A549 (cell line): Measurements from ENCODE around the gene ATG10. TPM values are rescaled to one million over a fixed set of nuclear protein-coding genes. Genes with fewer than 3 reads are reported as not detected.

Experiments used
- ATAC-seq, 2 experiments: fragments of 200-7000 bp in 1 of 2; fragments of >200 bp in 1 of 2; cut with Nextera tagmentation in 1 of 2; cut with Tn5 transposase in 1 of 2; 3 replicates each; pipeline versions ENCODE4 v1.8.0 to v1.9.1; 2018 to 2020; ENCODE audit warnings: mild to moderate bottlenecking in 1 of 2, moderate library complexity in 1 of 2
- CTCF ChIA-PET: fragments of 300-600 bp; sonication (Branson Sonifier 250); formaldehyde crosslinking; extraction: SDS; loops from one replicate; lab custom pipeline; 2021; ENCODE audit warnings: antibody characterized with exemption, inconsistent platforms; lab: Yijun Ruan, JAX
- POLR2A ChIA-PET: fragments of 350-600 bp; formaldehyde crosslinking; extraction: SDS; loops from one replicate; lab custom pipeline; 2021; ENCODE audit warnings: antibody characterized with exemption, inconsistent platforms; lab: Yijun Ruan, JAX
- DNase-seq, 2 experiments: peaks; one replicate each; pipeline versions ENCODE4 v3.0.0 to v3.0.0-alpha.2; 2011 to 2016; ENCODE audit warnings: low read depth in 1 of 2, low spot score in 1 of 2
- FAIRE-seq: peaks from 2 replicates; lab custom pipeline; 2011; peaks lifted over from hg19 to GRCh38; lab: Jason Lieb, UNC
- H3K27ac ChIP-seq, 2 experiments: fragments of >200 bp; sonication (Bioruptor Twin); formaldehyde crosslinking; 3 replicates each; pipeline ENCODE4 v1.5.1; 2016 to 2017
- H3K4me1 ChIP-seq: fragments of >200 bp; sonication (Bioruptor Twin); formaldehyde crosslinking; 3 replicates; pipeline ENCODE4 v1.6.1; 2016
- H3K4me2 ChIP-seq: fragments of >200 bp; sonication (Bioruptor Twin); formaldehyde crosslinking; 3 replicates; pipeline ENCODE4 v1.6.1; 2016
- H3K4me3 ChIP-seq: fragments of >200 bp; sonication (Bioruptor Twin); formaldehyde crosslinking; 3 replicates; pipeline ENCODE4 v1.5.1; 2016
- H3K9me3 ChIP-seq: fragments of >200 bp; sonication (Bioruptor Twin); formaldehyde crosslinking; 3 replicates; pipeline ENCODE4 v1.6.1; 2016
- BHLHE40 ChIP-seq: IDR thresholded peaks from 2 replicates; pipeline ENCODE4 v1.6.1; 2012; ENCODE audit warnings: low read depth, low read length, inconsistent platforms
- CBX8 ChIP-seq: fragments of 200-600 bp; sonication (generic); IDR thresholded peaks from 2 replicates; pipeline ENCODE4 v1.6.1; 2016
- CHD2 ChIP-seq: fragments of 150-350 bp; IDR thresholded peaks from 2 replicates; pipeline ENCODE4 v1.6.1; 2014; ENCODE audit warnings: low read length; ENCODE audit not compliant: partially characterized antibody
- EHMT2 ChIP-seq: fragments of 200-600 bp; sonication (generic); IDR thresholded peaks from 2 replicates; pipeline ENCODE4 v1.6.1; 2016; ENCODE audit warnings: antibody characterized with exemption, low read depth, mild to moderate bottlenecking, moderate library complexity
- FOXS1 ChIP-seq: fragments of 250-450 bp; sonication (Bioruptor Pico); IDR thresholded peaks from 2 replicates; pipeline ENCODE4 v1.5.0; 2020; ENCODE audit warnings: mild to moderate bottlenecking, moderate library complexity
- GATA3 ChIP-seq: IDR thresholded peaks from 2 replicates; pipeline ENCODE4 v1.6.1; 2012; ENCODE audit warnings: borderline replicate concordance
- HOXA7 ChIP-seq: fragments of 250-450 bp; sonication (Bioruptor Pico); IDR thresholded peaks from 2 replicates; pipeline ENCODE4 v1.5.0; 2020; ENCODE audit warnings: mild to moderate bottlenecking, moderate library complexity
- HOXB5 ChIP-seq: fragments of 250-450 bp; sonication (Bioruptor Pico); IDR thresholded peaks from 2 replicates; pipeline ENCODE4 v1.5.0; 2020; ENCODE audit warnings: mild to moderate bottlenecking, moderate library complexity
- KDM5A ChIP-seq: fragments of 200-600 bp; sonication (generic); IDR thresholded peaks from 2 replicates; pipeline ENCODE4 v1.6.1; 2016; ENCODE audit warnings: antibody characterized with exemption, mild to moderate bottlenecking
- MAZ ChIP-seq: fragments of 150-350 bp; IDR thresholded peaks from 2 replicates; pipeline ENCODE4 v1.6.1; 2014; ENCODE audit warnings: antibody characterized with exemption, low read depth, low read length, borderline replicate concordance
- MYC ChIP-seq: IDR thresholded peaks from 2 replicates; pipeline ENCODE4 v1.6.1; 2012; ENCODE audit warnings: mild to moderate bottlenecking, inconsistent platforms, low read length, improper control_type of control experiment, borderline replicate concordance
- POLR2A ChIP-seq: IDR thresholded peaks from 2 replicates; pipeline ENCODE4 v1.6.1; 2012; ENCODE audit warnings: mild to moderate bottlenecking, low read length
- RARB ChIP-seq: fragments of 250-450 bp; sonication (Bioruptor Pico); IDR thresholded peaks from 2 replicates; pipeline ENCODE4 v1.8.0; 2021; ENCODE audit warnings: mild to moderate bottlenecking, moderate library complexity
- RCOR1 ChIP-seq: fragments of 150-350 bp; IDR thresholded peaks from 2 replicates; pipeline ENCODE4 v1.6.1; 2014; ENCODE audit warnings: antibody characterized with exemption, low read length, low read depth
- RFX5 ChIP-seq: fragments of 450-650 bp; IDR thresholded peaks from 2 replicates; pipeline ENCODE4 v1.7.1; 2014; ENCODE audit warnings: antibody characterized with exemption, mild to moderate bottlenecking, moderate library complexity
- TFCP2L1 ChIP-seq: fragments of 250-450 bp; sonication (Bioruptor Pico); IDR thresholded peaks from 2 replicates; pipeline ENCODE4 v1.5.0; 2021; ENCODE audit warnings: mild to moderate bottlenecking
- TP53 ChIP-seq: fragments of 250-450 bp; sonication (Bioruptor Pico); IDR thresholded peaks from 2 replicates; pipeline ENCODE4 v1.5.0; 2021; ENCODE audit warnings: mild to moderate bottlenecking, moderate library complexity
- ZFP36 ChIP-seq: fragments of 450-650 bp; IDR thresholded peaks from 2 replicates; pipeline ENCODE4 v1.6.1; 2014; ENCODE audit warnings: borderline replicate concordance; ENCODE audit not compliant: partially characterized antibody
- ZNF302 ChIP-seq: fragments of 250-450 bp; sonication (Bioruptor Pico); IDR thresholded peaks from 2 replicates; pipeline ENCODE4 v1.9.0; 2021; ENCODE audit warnings: inconsistent platforms, mild to moderate bottlenecking, moderate library complexity
- WGBS: methylation state at CpG from one replicate; pipeline ENCODE4 v1.1.6; 2017; ENCODE audit errors: missing lambda C conversion rate; 5-methylcytosine and 5-hydroxymethylcytosine counted together
- polyA plus RNA-seq, 4 experiments: library from polyadenylated mRNA; depleted of rRNA in 3 of 4; stranded (reverse); fragments of >200 nt; fragmentation: RNase III in 1 of 4; extraction: RNeasy Plus Mini Kit Qiagen cat#74134 plus additional on column Dnase treatment in 1 of 4; gene quantifications; 2 replicates in 3 of 4; 3 replicates in 1 of 4; pipeline ENCODE4 v1.2.3, GENCODE V29; 2011 to 2017
- TF ChIP-seq, protein P1 (sequence below): IDR thresholded peaks from 2 replicates; pipeline ENCODE4 v1.6.1; 2012
- TF ChIP-seq, protein P2 (sequence below): fragments of >200 bp; sonication (Bioruptor Twin); formaldehyde crosslinking; IDR thresholded peaks from 2 replicates; pipeline ENCODE4 v1.6.1; 2016
- TF ChIP-seq, protein P3 (sequence below): fragments of >200 bp; sonication (Bioruptor Twin); formaldehyde crosslinking; IDR thresholded peaks from 3 replicates; pipeline ENCODE4 v1.5.1; 2016
- TF ChIP-seq, protein P4 (sequence below): fragments of 250-450 bp; sonication (Bioruptor Pico); IDR thresholded peaks from 2 replicates; pipeline ENCODE4 v1.5.0; 2021; ENCODE audit warnings: mild to moderate bottlenecking, moderate library complexity, borderline replicate concordance
- TF ChIP-seq, protein P5 (sequence below): fragments of 450-650 bp; IDR thresholded peaks from 2 replicates; pipeline ENCODE4 v1.6.1; 2014; ENCODE audit warnings: antibody characterized with exemption
- TF ChIP-seq, protein P6 (sequence below): fragments of 150-350 bp; IDR thresholded peaks from 2 replicates; pipeline ENCODE4 v1.6.1; 2014; ENCODE audit warnings: low read depth, mild to moderate bottlenecking, low read length

Gene ATG10
- polyA plus RNA-seq, 2 of the 4 experiments (the other 2 are of a cell fraction), result 12.7 to 17.9 TPM

DNA sequence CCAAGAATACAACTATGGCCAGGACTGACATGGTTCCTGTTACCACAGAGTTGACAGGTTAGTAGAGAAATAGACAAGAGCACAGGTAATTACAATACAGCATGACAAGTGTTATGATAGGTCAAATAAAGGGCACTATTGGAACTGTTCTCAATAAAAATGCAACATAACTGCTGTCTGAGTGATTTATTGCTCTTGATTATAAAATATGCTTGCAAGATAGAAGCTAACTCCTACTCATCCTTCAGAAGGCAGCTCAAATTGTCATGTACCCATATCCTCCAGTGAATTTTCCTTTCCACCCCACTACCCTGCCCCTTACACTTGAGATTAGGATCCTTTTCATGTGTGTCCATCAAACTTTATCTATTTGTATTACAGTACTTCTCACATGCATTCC lies 35.1 kb upstream of the ATG10 start:
- no peak for TF ChIP-seq CHD2
- TF ChIP-seq, protein P1, sequence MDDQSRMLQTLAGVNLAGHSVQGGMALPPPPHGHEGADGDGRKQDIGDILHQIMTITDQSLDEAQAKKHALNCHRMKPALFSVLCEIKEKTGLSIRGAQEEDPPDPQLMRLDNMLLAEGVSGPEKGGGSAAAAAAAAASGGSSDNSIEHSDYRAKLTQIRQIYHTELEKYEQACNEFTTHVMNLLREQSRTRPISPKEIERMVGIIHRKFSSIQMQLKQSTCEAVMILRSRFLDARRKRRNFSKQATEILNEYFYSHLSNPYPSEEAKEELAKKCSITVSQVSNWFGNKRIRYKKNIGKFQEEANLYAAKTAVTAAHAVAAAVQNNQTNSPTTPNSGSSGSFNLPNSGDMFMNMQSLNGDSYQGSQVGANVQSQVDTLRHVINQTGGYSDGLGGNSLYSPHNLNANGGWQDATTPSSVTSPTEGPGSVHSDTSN, result no peak
- TF ChIP-seq RFX5, result no peak
- TF ChIP-seq CBX8, result no peak
- TF ChIP-seq, protein P2, sequence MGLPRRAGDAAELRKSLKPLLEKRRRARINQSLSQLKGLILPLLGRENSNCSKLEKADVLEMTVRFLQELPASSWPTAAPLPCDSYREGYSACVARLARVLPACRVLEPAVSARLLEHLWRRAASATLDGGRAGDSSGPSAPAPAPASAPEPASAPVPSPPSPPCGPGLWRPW, result no peak
- TF ChIP-seq MAZ, result no peak
- no peak for TF ChIP-seq HOXB5
- no peak for TF ChIP-seq ZNF302
- TF ChIP-seq KDM5A, result no peak
- TF ChIP-seq, protein P3, sequence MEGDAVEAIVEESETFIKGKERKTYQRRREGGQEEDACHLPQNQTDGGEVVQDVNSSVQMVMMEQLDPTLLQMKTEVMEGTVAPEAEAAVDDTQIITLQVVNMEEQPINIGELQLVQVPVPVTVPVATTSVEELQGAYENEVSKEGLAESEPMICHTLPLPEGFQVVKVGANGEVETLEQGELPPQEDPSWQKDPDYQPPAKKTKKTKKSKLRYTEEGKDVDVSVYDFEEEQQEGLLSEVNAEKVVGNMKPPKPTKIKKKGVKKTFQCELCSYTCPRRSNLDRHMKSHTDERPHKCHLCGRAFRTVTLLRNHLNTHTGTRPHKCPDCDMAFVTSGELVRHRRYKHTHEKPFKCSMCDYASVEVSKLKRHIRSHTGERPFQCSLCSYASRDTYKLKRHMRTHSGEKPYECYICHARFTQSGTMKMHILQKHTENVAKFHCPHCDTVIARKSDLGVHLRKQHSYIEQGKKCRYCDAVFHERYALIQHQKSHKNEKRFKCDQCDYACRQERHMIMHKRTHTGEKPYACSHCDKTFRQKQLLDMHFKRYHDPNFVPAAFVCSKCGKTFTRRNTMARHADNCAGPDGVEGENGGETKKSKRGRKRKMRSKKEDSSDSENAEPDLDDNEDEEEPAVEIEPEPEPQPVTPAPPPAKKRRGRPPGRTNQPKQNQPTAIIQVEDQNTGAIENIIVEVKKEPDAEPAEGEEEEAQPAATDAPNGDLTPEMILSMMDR, result no peak
- TF ChIP-seq TFCP2L1, result no peak
- no peak for TF ChIP-seq MYC
- no peak for TF ChIP-seq RARB
- TF ChIP-seq, protein P4, sequence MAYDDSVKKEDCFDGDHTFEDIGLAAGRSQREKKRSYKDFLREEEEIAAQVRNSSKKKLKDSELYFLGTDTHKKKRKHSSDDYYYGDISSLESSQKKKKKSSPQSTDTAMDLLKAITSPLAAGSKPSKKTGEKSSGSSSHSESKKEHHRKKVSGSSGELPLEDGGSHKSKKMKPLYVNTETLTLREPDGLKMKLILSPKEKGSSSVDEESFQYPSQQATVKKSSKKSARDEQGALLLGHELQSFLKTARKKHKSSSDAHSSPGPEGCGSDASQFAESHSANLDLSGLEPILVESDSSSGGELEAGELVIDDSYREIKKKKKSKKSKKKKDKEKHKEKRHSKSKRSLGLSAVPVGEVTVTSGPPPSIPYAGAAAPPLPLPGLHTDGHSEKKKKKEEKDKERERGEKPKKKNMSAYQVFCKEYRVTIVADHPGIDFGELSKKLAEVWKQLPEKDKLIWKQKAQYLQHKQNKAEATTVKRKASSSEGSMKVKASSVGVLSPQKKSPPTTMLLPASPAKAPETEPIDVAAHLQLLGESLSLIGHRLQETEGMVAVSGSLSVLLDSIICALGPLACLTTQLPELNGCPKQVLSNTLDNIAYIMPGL (CRISPR knock-in tag), result no peak
- TF ChIP-seq, protein P5, sequence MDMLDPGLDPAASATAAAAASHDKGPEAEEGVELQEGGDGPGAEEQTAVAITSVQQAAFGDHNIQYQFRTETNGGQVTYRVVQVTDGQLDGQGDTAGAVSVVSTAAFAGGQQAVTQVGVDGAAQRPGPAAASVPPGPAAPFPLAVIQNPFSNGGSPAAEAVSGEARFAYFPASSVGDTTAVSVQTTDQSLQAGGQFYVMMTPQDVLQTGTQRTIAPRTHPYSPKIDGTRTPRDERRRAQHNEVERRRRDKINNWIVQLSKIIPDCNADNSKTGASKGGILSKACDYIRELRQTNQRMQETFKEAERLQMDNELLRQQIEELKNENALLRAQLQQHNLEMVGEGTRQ, result no peak
- TF ChIP-seq, all 56 proteins: peak for 0
- Histone ChIP-seq H3K4me1 (no peaks in the 10 kb centered on the region), H3K4me3 (no peak overlapping the region), H3K27ac (no peak overlapping the region), H3K9me3 (peaks cover 10% of the 10 kb centered on the region), H3K4me2 (no peak overlapping the region)
- ATAC-seq (no peak), FAIRE-seq (no peak), DNase-seq (no peak)
- POLR2A ChIA-PET, result no interaction called here
- CTCF ChIA-PET, result no interaction called here

DNA sequence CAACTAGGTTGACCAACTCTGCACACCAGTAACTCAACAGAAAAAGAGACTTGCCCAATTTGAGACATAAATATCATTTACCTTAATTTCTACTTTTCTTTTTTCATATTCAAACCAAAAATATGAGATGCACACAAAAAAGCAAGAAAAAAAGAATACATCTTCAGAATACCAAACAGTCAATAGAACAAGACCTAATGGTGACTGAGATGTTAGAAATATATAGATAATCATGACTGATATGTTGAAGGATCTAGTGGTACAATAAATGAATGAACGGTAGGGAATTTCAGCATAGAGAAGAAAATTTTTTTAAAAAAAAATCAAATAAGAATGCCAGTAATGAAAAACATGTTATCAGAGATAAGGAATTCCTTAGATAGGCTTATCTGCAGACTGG lies 29.1 kb upstream of the ATG10 start:
- Histone ChIP-seq H3K27ac (no peak overlapping the region), H3K9me3 (peaks cover 25% of the 10 kb centered on the region), H3K4me2 (no peak overlapping the region), H3K4me3 (no peak overlapping the region), H3K4me1 (no peaks in the 10 kb centered on the region)
- no peak for TF ChIP-seq GATA3
- TF ChIP-seq, protein P6, sequence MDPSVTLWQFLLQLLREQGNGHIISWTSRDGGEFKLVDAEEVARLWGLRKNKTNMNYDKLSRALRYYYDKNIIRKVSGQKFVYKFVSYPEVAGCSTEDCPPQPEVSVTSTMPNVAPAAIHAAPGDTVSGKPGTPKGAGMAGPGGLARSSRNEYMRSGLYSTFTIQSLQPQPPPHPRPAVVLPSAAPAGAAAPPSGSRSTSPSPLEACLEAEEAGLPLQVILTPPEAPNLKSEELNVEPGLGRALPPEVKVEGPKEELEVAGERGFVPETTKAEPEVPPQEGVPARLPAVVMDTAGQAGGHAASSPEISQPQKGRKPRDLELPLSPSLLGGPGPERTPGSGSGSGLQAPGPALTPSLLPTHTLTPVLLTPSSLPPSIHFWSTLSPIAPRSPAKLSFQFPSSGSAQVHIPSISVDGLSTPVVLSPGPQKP, result no peak
- TF ChIP-seq RCOR1, result no peak
- no peak for TF ChIP-seq FOXS1 (CRISPR knock-in tag)
- TF ChIP-seq, protein P3, result no peak
- no peak for TF ChIP-seq TP53 (CRISPR knock-in tag)
- no peak for TF ChIP-seq POLR2A
- no peak for TF ChIP-seq BHLHE40
- no peak for TF ChIP-seq CHD2
- no peak for TF ChIP-seq EHMT2
- no peak for TF ChIP-seq HOXA7 (CRISPR knock-in tag)
- TF ChIP-seq ZFP36, result no peak
- DNase-seq (no peak), FAIRE-seq (no peak), ATAC-seq (no peak)
- 2% methylated on average over 1 of the region's 1 CpG for WGBS
- POLR2A ChIA-PET, result no interaction called here
- CTCF ChIA-PET, result no interaction called here
